ENCODE results near the gene ERVMER34-1. TPM values are rescaled to one million over a fixed set of nuclear protein-coding genes. Genes with fewer than 3 reads are reported as not detected.
A peak's percentile ranks its signal among the peaks of the same experiment; 100 is the strongest.

Gene ERVMER34-1
- total and polyA plus RNA-seq, 2 donors from 2014 or later = 1.8 to 4.2 TPM

DNA sequence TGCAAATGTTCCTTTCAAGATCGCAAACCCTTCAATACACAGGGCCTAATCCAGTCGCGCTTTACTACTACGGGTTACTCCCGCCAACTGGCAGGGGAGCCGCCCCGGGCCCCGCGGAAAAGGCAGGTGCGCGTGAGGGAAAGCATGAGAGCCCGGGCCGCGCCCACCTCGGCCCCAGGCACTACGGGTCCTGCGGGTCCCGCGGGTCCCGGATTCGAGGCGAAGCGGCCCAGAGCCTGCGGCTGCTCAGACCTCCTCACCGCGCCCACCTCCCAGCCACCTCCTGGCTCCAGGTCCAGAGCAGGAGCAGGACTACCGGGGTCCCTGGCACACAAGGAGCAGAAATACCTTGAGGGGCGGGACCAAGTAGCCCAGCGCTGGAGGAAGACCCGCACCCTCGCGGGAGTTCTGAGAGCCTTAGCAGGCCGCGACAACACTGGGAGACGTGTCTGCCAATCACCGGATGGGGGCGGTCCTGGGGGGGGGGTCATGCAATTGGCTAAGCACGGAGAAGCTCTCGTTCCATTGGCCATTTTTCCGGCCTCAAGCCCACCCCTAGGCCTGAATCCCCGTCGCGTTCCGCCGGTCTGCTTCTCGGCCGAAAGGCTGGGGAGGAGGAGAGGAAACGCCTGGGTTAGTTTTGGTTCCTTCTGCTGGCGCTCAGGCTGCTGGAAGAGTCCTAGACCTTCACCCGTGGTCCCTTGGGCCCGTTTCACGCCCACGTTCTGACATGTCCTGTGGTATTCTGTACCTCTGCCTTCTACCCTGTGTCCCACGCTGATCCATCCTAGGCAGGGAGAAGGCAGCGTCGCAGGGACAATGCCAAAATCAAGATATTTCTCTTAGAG, 29.0 kb downstream of the ERVMER34-1 start:
- intact Hi-C loops (cut with DNase I) = no loop called here
- Histone ChIP-seq H3K27ac (ENCODE audit: low read depth in 2 of 2, low read length in 2 of 2) (peak overlapping the region; percentile 78 to 92), H3K4me3 (ENCODE audit: low read length in 3 of 3) (peak overlapping the region; percentile 86 to 90 (median 88)), H3K36me3 (ENCODE audit: control insufficient read depth in 2 of 3, insufficient read depth in 3 of 3, low read length in 3 of 3) (no peaks in the 10 kb centered on the region), H3K9ac (ENCODE audit: low read length in 3 of 3) (peak overlapping the region; percentile 71 to 88 (median 83)), H3K9me3 (ENCODE audit: control insufficient read depth in 2 of 3, insufficient read depth in 1 of 3, low read length in 3 of 3) (no peaks in the 10 kb centered on the region), H3K27me3 (ENCODE audit: control insufficient read depth, insufficient read depth, low read length) (no peaks in the 10 kb centered on the region), H3K4me1 (ENCODE audit: control insufficient read depth in 2 of 3, insufficient read depth in 2 of 3, low read depth in 1 of 3, low read length in 3 of 3) (peaks cover 0 to 3% (median 3%) of the 10 kb centered on the region in 3 donors)
- peak; percentile 97 to 99 (median 98) for DNase-seq
- TF ChIP-seq, protein P1, sequence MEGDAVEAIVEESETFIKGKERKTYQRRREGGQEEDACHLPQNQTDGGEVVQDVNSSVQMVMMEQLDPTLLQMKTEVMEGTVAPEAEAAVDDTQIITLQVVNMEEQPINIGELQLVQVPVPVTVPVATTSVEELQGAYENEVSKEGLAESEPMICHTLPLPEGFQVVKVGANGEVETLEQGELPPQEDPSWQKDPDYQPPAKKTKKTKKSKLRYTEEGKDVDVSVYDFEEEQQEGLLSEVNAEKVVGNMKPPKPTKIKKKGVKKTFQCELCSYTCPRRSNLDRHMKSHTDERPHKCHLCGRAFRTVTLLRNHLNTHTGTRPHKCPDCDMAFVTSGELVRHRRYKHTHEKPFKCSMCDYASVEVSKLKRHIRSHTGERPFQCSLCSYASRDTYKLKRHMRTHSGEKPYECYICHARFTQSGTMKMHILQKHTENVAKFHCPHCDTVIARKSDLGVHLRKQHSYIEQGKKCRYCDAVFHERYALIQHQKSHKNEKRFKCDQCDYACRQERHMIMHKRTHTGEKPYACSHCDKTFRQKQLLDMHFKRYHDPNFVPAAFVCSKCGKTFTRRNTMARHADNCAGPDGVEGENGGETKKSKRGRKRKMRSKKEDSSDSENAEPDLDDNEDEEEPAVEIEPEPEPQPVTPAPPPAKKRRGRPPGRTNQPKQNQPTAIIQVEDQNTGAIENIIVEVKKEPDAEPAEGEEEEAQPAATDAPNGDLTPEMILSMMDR (IDR thresholded peaks at IDR 0.05; ENCODE audit: borderline replicate concordance, extremely low read depth, insufficient read depth) = no peak
- peak; percentile 93 for FAIRE-seq

DNA sequence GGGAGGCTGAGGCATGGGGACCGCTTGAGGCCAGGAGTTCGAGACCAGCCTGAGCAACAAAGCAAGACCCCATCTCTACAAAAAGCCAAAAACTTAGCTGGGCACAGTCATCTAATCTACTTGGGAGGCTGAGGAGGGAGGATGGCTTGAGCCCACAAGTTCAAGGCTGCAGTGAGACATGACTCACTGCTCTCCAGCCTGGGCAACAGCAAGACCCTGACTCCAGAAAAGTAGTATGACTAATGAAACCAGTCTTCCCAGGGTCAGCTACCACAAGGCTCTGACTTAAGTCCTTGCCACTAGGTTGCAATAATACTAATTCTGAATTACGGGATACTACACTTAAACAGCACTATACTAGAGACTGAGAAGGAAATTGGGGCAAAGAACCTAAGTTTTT, 33.1 kb downstream of the ERVMER34-1 start:
- Histone ChIP-seq H3K9me3 (ENCODE audit: control insufficient read depth in 2 of 3, insufficient read depth in 1 of 3, low read length in 3 of 3) (no peaks in the 10 kb centered on the region), H3K4me1 (ENCODE audit: control insufficient read depth in 2 of 3, insufficient read depth in 2 of 3, low read depth in 1 of 3, low read length in 3 of 3) (peaks cover 0 to 19% (median 15%) of the 10 kb centered on the region in 3 donors), H3K27ac (ENCODE audit: low read depth in 2 of 2, low read length in 2 of 2) (no peak overlapping the region), H3K4me3 (ENCODE audit: low read length in 3 of 3) (no peak overlapping the region), H3K36me3 (ENCODE audit: control insufficient read depth in 2 of 3, insufficient read depth in 3 of 3, low read length in 3 of 3) (peaks cover 0 to 20% (median 3%) of the 10 kb centered on the region in 3 donors), H3K9ac (ENCODE audit: low read length in 3 of 3) (no peak overlapping the region), H3K27me3 (ENCODE audit: control insufficient read depth, insufficient read depth, low read length) (no peaks in the 10 kb centered on the region)
- intact Hi-C loops (cut with DNase I) = no loop called here
- FAIRE-seq (no peak), DNase-seq (no peak)
- TF ChIP-seq, protein P1 (IDR thresholded peaks at IDR 0.05; ENCODE audit: borderline replicate concordance, extremely low read depth, insufficient read depth) = no peak

DNA sequence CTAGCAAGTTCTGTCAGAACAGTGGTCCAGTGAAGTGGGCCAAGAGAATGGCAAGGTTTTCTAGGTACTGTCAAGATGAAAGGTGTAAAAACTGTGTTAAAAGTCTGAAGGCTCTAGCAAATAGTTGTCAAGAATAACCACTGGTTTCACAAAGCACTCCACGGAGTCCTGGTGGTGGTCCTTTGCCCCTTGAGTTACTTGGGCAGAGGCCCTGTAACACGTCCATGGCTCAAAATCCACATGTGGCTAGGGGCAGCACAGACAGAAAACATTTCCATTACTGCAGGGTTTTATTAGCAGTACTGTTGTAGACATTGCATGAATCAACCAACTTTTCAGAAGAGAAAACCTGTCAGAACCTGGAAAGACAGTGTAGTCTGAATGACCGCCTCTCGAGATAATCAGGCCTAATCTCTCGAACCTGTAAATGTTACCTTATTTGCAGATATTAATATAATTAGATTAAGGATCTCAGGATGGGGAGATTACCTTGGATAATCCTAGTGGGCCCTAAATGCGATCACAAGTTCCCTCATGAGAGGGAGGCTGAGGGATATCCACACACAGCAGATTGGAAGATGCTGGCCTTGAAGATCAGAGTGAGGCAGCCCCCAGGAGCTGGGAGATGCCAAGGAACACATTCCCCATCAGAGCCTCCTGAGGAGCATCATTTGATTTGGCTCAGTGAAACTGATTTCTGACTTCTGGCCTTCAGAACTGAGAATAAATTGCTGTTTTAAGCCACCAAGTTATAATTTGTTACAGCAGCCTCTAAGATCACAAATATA, 34.7 kb downstream of the ERVMER34-1 start:
- TF ChIP-seq, protein P1 (IDR thresholded peaks at IDR 0.05; ENCODE audit: borderline replicate concordance, extremely low read depth, insufficient read depth) = no peak
- no peak for FAIRE-seq
- Histone ChIP-seq H3K36me3 (ENCODE audit: control insufficient read depth in 2 of 3, insufficient read depth in 3 of 3, low read length in 3 of 3) (peaks cover 0 to 20% (median 3%) of the 10 kb centered on the region in 3 donors), H3K4me1 (ENCODE audit: control insufficient read depth in 2 of 3, insufficient read depth in 2 of 3, low read depth in 1 of 3, low read length in 3 of 3) (peaks cover 0 to 18% (median 13%) of the 10 kb centered on the region in 3 donors), H3K27me3 (ENCODE audit: control insufficient read depth, insufficient read depth, low read length) (no peaks in the 10 kb centered on the region), H3K9ac (ENCODE audit: low read length in 3 of 3) (no peak overlapping the region), H3K27ac (ENCODE audit: low read depth in 2 of 2, low read length in 2 of 2) (no peak overlapping the region), H3K9me3 (ENCODE audit: control insufficient read depth in 2 of 3, insufficient read depth in 1 of 3, low read length in 3 of 3) (no peaks in the 10 kb centered on the region), H3K4me3 (ENCODE audit: low read length in 3 of 3) (no peak overlapping the region)
- intact Hi-C loops (cut with DNase I) = no loop called here
- DNase-seq = no peak
